ENCODE results near the gene CA10. TPM values are rescaled to one million over a fixed set of nuclear protein-coding genes. Genes with fewer than 3 reads are reported as not detected.

The CA10 gene
- total RNA-seq, 3 donors from 2014 or later: 0.46 to 1.2 (median 0.64) TPM

DNA sequence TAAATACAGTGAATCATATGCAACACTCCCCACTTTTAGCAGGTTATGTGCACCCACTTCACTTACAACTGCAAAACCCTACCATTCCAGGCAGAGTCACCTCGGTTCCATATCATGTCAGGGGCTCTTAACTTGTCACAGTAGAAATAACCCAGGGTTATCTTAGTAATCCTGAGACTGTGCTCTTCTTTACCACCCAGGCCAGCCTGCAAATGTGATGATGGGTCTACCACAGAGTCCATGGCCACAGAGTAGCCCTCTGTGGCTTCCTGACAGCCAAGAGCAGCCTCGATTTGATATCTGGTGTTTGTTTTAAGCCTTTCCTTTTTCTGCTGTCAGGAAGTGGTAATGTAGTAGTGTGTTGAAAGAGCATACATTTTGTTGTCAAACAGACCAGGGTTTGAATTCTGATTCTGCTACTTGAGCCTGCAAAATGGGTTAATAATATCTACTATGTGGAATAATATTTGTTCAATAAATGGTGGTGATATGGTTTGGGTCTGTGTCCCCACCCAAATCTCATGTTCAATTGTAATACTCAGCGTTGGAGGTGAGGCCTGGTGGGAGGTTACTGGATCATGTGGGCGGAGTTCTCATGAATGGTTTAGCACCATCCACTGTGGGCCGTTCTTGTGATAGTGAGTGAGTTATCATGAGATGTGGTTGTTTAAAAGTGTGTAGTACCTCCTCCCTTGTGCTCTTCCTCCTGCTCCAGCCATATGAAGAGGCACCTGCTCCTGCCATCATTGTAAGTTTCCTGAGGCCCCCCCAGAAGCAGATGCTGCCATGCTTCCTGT is 481.6 kb downstream of the CA10 start:
- DNase-seq: no peak
- TF ChIP-seq, protein P1, sequence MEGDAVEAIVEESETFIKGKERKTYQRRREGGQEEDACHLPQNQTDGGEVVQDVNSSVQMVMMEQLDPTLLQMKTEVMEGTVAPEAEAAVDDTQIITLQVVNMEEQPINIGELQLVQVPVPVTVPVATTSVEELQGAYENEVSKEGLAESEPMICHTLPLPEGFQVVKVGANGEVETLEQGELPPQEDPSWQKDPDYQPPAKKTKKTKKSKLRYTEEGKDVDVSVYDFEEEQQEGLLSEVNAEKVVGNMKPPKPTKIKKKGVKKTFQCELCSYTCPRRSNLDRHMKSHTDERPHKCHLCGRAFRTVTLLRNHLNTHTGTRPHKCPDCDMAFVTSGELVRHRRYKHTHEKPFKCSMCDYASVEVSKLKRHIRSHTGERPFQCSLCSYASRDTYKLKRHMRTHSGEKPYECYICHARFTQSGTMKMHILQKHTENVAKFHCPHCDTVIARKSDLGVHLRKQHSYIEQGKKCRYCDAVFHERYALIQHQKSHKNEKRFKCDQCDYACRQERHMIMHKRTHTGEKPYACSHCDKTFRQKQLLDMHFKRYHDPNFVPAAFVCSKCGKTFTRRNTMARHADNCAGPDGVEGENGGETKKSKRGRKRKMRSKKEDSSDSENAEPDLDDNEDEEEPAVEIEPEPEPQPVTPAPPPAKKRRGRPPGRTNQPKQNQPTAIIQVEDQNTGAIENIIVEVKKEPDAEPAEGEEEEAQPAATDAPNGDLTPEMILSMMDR (IDR thresholded peaks at IDR 0.05): no peak
- no peaks in the 10 kb centered on the region for H3K36me3 ChIP-seq (ENCODE audit: low read depth)
- no peaks in the 10 kb centered on the region for H3K4me1 ChIP-seq (ENCODE audit: low read depth)
- H3K4me3 ChIP-seq: no peak overlapping the region
- H3K9me3 ChIP-seq: no peaks in the 10 kb centered on the region
- ATAC-seq: no peak
- intact Hi-C loops (cut with DNase I, micrococcal nuclease): no loop called here

DNA sequence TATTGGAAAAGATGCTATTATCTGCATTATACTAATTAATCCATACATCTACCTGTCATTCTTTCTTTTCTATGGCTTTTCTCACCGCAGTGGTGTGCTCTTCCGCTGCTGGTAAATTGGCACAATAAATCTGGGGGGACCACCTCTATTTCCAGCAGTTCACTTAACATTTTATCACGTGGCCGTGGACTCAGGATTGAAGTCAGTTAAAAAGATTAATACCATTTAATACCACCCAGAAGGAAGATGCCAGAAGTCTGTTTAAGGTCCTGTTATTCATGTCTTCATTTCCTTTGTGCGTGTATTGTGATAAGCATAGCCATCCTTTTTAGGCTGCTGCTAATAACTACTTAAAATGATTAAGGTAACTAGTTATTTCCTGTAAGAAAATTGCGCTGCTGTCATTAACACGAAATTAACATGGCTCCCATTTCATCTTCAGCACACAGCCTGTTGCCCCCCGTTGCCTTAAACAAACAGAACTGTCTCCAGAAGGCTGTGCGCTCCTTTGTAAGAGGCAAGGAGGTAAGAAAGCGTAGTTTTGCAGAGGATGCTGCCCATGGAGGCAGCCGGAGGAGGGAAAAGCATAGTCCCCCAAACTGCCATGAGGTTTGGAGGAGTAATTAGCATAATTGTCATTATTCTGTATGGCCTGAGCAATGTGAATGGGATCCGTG is 483.8 kb downstream of the CA10 start:
- ATAC-seq (no peak), DNase-seq (no peak)
- intact Hi-C loops (cut with DNase I, micrococcal nuclease): no loop called here
- Histone ChIP-seq H3K36me3 (ENCODE audit: low read depth) (no peaks in the 10 kb centered on the region), H3K4me3 (no peak overlapping the region), H3K9me3 (no peaks in the 10 kb centered on the region), H3K4me1 (ENCODE audit: low read depth) (no peaks in the 10 kb centered on the region)
- TF ChIP-seq, protein P1 (IDR thresholded peaks at IDR 0.05): no peak

GRCh38 chr17:51673070-51673469 is 485.4 kb downstream of the CA10 start:
- no peaks in the 10 kb centered on the region for H3K4me1 ChIP-seq (ENCODE audit: low read depth)
- no peak overlapping the region for H3K4me3 ChIP-seq
- no peaks in the 10 kb centered on the region for H3K36me3 ChIP-seq (ENCODE audit: low read depth)
- intact Hi-C loops (cut with DNase I, micrococcal nuclease): no loop called here
- no peaks in the 10 kb centered on the region for H3K9me3 ChIP-seq
- ATAC-seq (no peak), DNase-seq (no peak)
- TF ChIP-seq, protein P1 (IDR thresholded peaks at IDR 0.05): no peak

- Histone ChIP-seq H3K36me3 (ENCODE audit: low read depth) (no peaks in the 10 kb centered on the region), H3K4me3 (no peak overlapping the region), H3K9me3 (no peaks in the 10 kb centered on the region), H3K4me1 (ENCODE audit: low read depth) (no peaks in the 10 kb centered on the region)
- no peak for ATAC-seq
- TF ChIP-seq, protein P1 (IDR thresholded peaks at IDR 0.05): no peak
- DNase-seq: no peak
- intact Hi-C loops (cut with DNase I, micrococcal nuclease): no loop called here
These were observed 486.4 kb downstream of the CA10 start for GRCh38 chr17:51672065-51672464.

- no peak for DNase-seq
- no peak for ATAC-seq
- no peak overlapping the region for H3K4me3 ChIP-seq
- no peaks in the 10 kb centered on the region for H3K36me3 ChIP-seq (ENCODE audit: low read depth)
- no peaks in the 10 kb centered on the region for H3K9me3 ChIP-seq
- H3K4me1 ChIP-seq (ENCODE audit: low read depth): no peaks in the 10 kb centered on the region
- TF ChIP-seq, protein P1 (IDR thresholded peaks at IDR 0.05): no peak
- intact Hi-C loops (cut with DNase I, micrococcal nuclease): no loop called here
These were observed 487.6 kb downstream of the CA10 start for GRCh38 chr17:51670899-51671298.
